ENCODE results near the gene NCK1. TPM values are rescaled to one million over a fixed set of nuclear protein-coding genes. Genes with fewer than 3 reads are reported as not detected.

NCK1 gene
- total and polyA plus RNA-seq, 9 of the 15 experiments (the other 6 are each of a cell fraction or from before 2014, with no cell fraction given) = 17.3 to 30.5 (median 25.0) TPM

- no peak for TF ChIP-seq HMBOX1 (IDR thresholded peaks at IDR 0.05)
- peak; percentile 91 for TF ChIP-seq ARID1B (IDR thresholded peaks at IDR 0.05)
- no peak for TF ChIP-seq NFYB (IDR thresholded peaks at IDR 0.05; ENCODE audit: extremely low read depth, insufficient read length)
- no peak for TF ChIP-seq ELF2 (CRISPR knock-in tag; IDR thresholded peaks at IDR 0.05)
- TF ChIP-seq HDGF (IDR thresholded peaks at IDR 0.05) = no peak
- TF ChIP-seq JUND (IDR thresholded peaks at IDR 0.05; ENCODE audit: borderline replicate concordance, low read depth, low read length) = peak; percentile 83
- peak; percentile 74; the same call in 1 of the 3 replicates for TF ChIP-seq JUND (tag; IDR thresholded peaks at IDR 0.05; ENCODE audit: borderline replicate concordance, low read depth, low read length)
- no peak for TF ChIP-seq TFE3 (CRISPR knock-in tag; IDR thresholded peaks at IDR 0.05)
- no peak for TF ChIP-seq ZFX (CRISPR knock-in tag; IDR thresholded peaks at IDR 0.05)
- no peak for TF ChIP-seq IRF1 (CRISPR knock-in tag; IDR thresholded peaks at IDR 0.05; ENCODE audit: borderline replicate concordance)
- no peak for TF ChIP-seq DEAF1 (CRISPR knock-in tag; IDR thresholded peaks at IDR 0.05)
- TF ChIP-seq MAZ (CRISPR knock-in tag; conservative IDR thresholded peaks at IDR 0.05 in 1 of 2, IDR thresholded peaks at IDR 0.05 in 1 of 2) = no peak
- TF ChIP-seq CLOCK (CRISPR knock-in tag; IDR thresholded peaks at IDR 0.05; ENCODE audit: borderline replicate concordance) = no peak
- no peak for TF ChIP-seq PHF8 (IDR thresholded peaks at IDR 0.05; ENCODE audit: borderline replicate concordance, low read length)
- no peak for TF ChIP-seq ZNF79 (CRISPR knock-in tag; IDR thresholded peaks at IDR 0.05; ENCODE audit: low read depth)
- TF ChIP-seq NR3C1 (CRISPR knock-in tag; IDR thresholded peaks at IDR 0.05) = no peak
- TF ChIP-seq EWSR1 (IDR thresholded peaks at IDR 0.05; ENCODE audit: borderline replicate concordance, low read depth, partially characterized antibody) = no peak
- no peak for TF ChIP-seq MYBL2 (IDR thresholded peaks at IDR 0.05; ENCODE audit: low read depth)
- TF ChIP-seq MYBL2 (CRISPR knock-in tag; IDR thresholded peaks at IDR 0.05; ENCODE audit: borderline replicate concordance) = no peak
These were observed 21.8 kb upstream of the NCK1 start (continued) for GRCh38 chr3:136840252-136840651.
